BLaER1 treated with 17β-estradiol and CSF1 and Interleukin-3, amounts not matched to agents 10 nM and 100 nM (cell line): Measurements from ENCODE around the gene APMAP.

Experiments used
- H3K27ac ChIP-seq, 11 experiments: shearing (Covaris generic); formaldehyde crosslinking; 2 replicates each; pipeline ENCODE4 v1.8.1; 2022
- H3K27me3 ChIP-seq, 11 experiments: shearing (Covaris generic); formaldehyde crosslinking; 2 replicates each; pipeline ENCODE4 v1.8.1; 2022
- H3K36me3 ChIP-seq, 11 experiments: shearing (Covaris generic); formaldehyde crosslinking; 2 replicates each; pipeline ENCODE4 v1.8.1; 2022
- H3K4me1 ChIP-seq, 10 experiments: shearing (Covaris generic); formaldehyde crosslinking; 2 replicates each; pipeline ENCODE4 v1.8.1; 2022
- H3K4me2 ChIP-seq, 11 experiments: shearing (Covaris generic); formaldehyde crosslinking; 2 replicates each; pipeline ENCODE4 v1.8.1; 2022
- H3K4me3 ChIP-seq, 10 experiments: shearing (Covaris generic); formaldehyde crosslinking; 2 replicates each; pipeline ENCODE4 v1.8.1; 2022
- H3K9ac ChIP-seq, 11 experiments: shearing (Covaris generic); formaldehyde crosslinking; 2 replicates each; pipeline ENCODE4 v1.8.1; 2022
- H3K9me3 ChIP-seq, 11 experiments: shearing (Covaris generic); formaldehyde crosslinking; replicated peaks in 1 of 11; 2 replicates each; pipeline ENCODE4 v1.8.1; 2022
- H4K20me1 ChIP-seq, 11 experiments: shearing (Covaris generic); formaldehyde crosslinking; 2 replicates each; pipeline ENCODE4 v1.8.1; 2022
- Cebpa-rat ChIP-seq, 11 experiments: shearing (Covaris generic); IDR thresholded peaks; 2 replicates each; pipeline ENCODE4 v1.8.1; 2022

The APMAP gene

GRCh38 chr20:25020901-25021301 lies 28.4 kb upstream of the APMAP start:
- Histone ChIP-seq H3K36me3 (peaks cover 23 to 82% (median 48%) of the 10 kb centered on the region in 11 experiments), H3K27ac (no peak overlapping the region)
- TF ChIP-seq Cebpa-rat (IDR thresholded peaks at IDR 0.05) = no peak

GRCh38 chr20:25020345-25020744 lies 27.8 kb upstream of the APMAP start:
- Histone ChIP-seq H3K4me2 (0 out of 22 replicates have a peak overlapping the region, but pooled peaks of 1 of the 11 experiments have one; percentile 7), H3K27me3 (no peaks in the 10 kb centered on the region), H3K27ac (no peak overlapping the region), H3K4me3 (no peak overlapping the region), H3K4me1 (peaks cover 12 to 36% (median 26%) of the 10 kb centered on the region in 10 experiments; a peak in 19 of 20 replicates), H3K36me3 (peaks cover 20 to 76% (median 43%) of the 10 kb centered on the region in 11 experiments), H4K20me1 (peaks cover 0 to 89% (median 40%) of the 10 kb centered on the region in 11 experiments; a peak in 16 of 22 replicates), H3K9me3 (no peaks in the 10 kb centered on the region), H3K9ac (no peak overlapping the region)
- TF ChIP-seq Cebpa-rat (IDR thresholded peaks at IDR 0.05) = no peak

More at GRCh38 chr20:25020901-25021301, 28.4 kb upstream of the APMAP start:
- Histone ChIP-seq H3K27me3 (no peaks in the 10 kb centered on the region), H3K9me3 (no peaks in the 10 kb centered on the region), H4K20me1 (peaks cover 0 to 90% (median 34%) of the 10 kb centered on the region in 11 experiments; a peak in 16 of 22 replicates), H3K4me1 (peaks cover 8 to 32% (median 23%) of the 10 kb centered on the region in 10 experiments), H3K9ac (no peak overlapping the region), H3K4me2 (0 out of 22 replicates have a peak overlapping the region, but pooled peaks of 1 of the 11 experiments have one; percentile 7), H3K4me3 (no peak overlapping the region)

GRCh38 chr20:25019381-25020155 lies 27.0 kb upstream of the APMAP start:
- Histone ChIP-seq H3K4me1 (peaks cover 12 to 44% (median 34%) of the 10 kb centered on the region in 10 experiments; a peak in 19 of 20 replicates), H3K4me2 (peak overlapping the region in 5 of 11 experiments; percentile 2 to 42 (median 28); a peak in 4 of 22 replicates), H3K9me3 (no peaks in the 10 kb centered on the region), H3K4me3 (no peak overlapping the region), H3K27ac (no peak overlapping the region), H3K27me3 (no peaks in the 10 kb centered on the region), H4K20me1 (peaks cover 0 to 82% (median 46%) of the 10 kb centered on the region in 11 experiments; a peak in 16 of 22 replicates), H3K36me3 (peaks cover 15 to 73% (median 44%) of the 10 kb centered on the region in 11 experiments; a peak in 21 of 22 replicates), H3K9ac (no peak overlapping the region)
- no peak for TF ChIP-seq Cebpa-rat (IDR thresholded peaks at IDR 0.05)

- no peaks in the 10 kb centered on the region for H3K9me3 ChIP-seq
- H4K20me1 ChIP-seq = peaks cover 0 to 81% (median 48%) of the 10 kb centered on the region in 11 experiments; a peak in 16 of 22 replicates
- H3K9ac ChIP-seq = no peak overlapping the region
- H3K4me3 ChIP-seq = no peak overlapping the region
- TF ChIP-seq Cebpa-rat (IDR thresholded peaks at IDR 0.05) = no peak
- H3K36me3 ChIP-seq = peaks cover 22 to 74% (median 51%) of the 10 kb centered on the region in 11 experiments; a peak in 21 of 22 replicates
- H3K4me2 ChIP-seq = peak overlapping the region in 5 of 11 experiments; percentile 2 to 42 (median 28); a peak in 5 of 22 replicates
- H3K27me3 ChIP-seq = no peaks in the 10 kb centered on the region
- H3K27ac ChIP-seq = no peak overlapping the region
- peaks cover 12 to 47% (median 39%) of the 10 kb centered on the region in 10 experiments; a peak in 19 of 20 replicates for H3K4me1 ChIP-seq
Observed at GRCh38 chr20:25018841-25019240, 26.3 kb upstream of the APMAP start.

GRCh38 chr20:25018425-25018824 lies 25.9 kb upstream of the APMAP start:
- H3K27ac ChIP-seq = no peak overlapping the region
- peak overlapping the region in 1 of 11 experiments; percentile 40; a peak in 1 of 22 replicates for H3K4me2 ChIP-seq
- H3K9me3 ChIP-seq = no peaks in the 10 kb centered on the region
- H3K4me1 ChIP-seq = peaks cover 11 to 49% (median 41%) of the 10 kb centered on the region in 10 experiments; a peak in 19 of 20 replicates
- H3K36me3 ChIP-seq = peaks cover 26 to 74% (median 53%) of the 10 kb centered on the region in 11 experiments
- H3K27me3 ChIP-seq = no peaks in the 10 kb centered on the region
- peaks cover 0 to 81% (median 48%) of the 10 kb centered on the region in 11 experiments; a peak in 16 of 22 replicates for H4K20me1 ChIP-seq
- H3K4me3 ChIP-seq = no peak overlapping the region
- H3K9ac ChIP-seq = no peak overlapping the region
- TF ChIP-seq Cebpa-rat (IDR thresholded peaks at IDR 0.05) = no peak

- Histone ChIP-seq H3K4me2 (no peak overlapping the region), H3K27ac (no peak overlapping the region), H3K36me3 (peaks cover 37 to 79% (median 53%) of the 10 kb centered on the region in 11 experiments), H3K9me3 (no peaks in the 10 kb centered on the region), H4K20me1 (peaks cover 0 to 70% (median 43%) of the 10 kb centered on the region in 11 experiments; a peak in 16 of 22 replicates), H3K4me1 (peaks cover 9 to 49% (median 41%) of the 10 kb centered on the region in 10 experiments; a peak in 18 of 20 replicates), H3K9ac (no peak overlapping the region), H3K4me3 (no peak overlapping the region), H3K27me3 (no peaks in the 10 kb centered on the region)
- no peak for TF ChIP-seq Cebpa-rat (IDR thresholded peaks at IDR 0.05)
Observed at GRCh38 chr20:25017257-25017803, 24.8 kb upstream of the APMAP start.

- no peak overlapping the region for H3K4me3 ChIP-seq
- no peaks in the 10 kb centered on the region for H3K27me3 ChIP-seq
- no peak overlapping the region for H3K27ac ChIP-seq
- peak overlapping the region; percentile 41 to 88 (median 79); a peak in 17 of 22 replicates for H3K4me2 ChIP-seq
- H3K9me3 ChIP-seq = no peaks in the 10 kb centered on the region
- peaks cover 9 to 49% (median 41%) of the 10 kb centered on the region in 10 experiments; a peak in 18 of 20 replicates for H3K4me1 ChIP-seq
- H3K36me3 ChIP-seq = peaks cover 41 to 80% (median 54%) of the 10 kb centered on the region in 11 experiments
- TF ChIP-seq Cebpa-rat (IDR thresholded peaks at IDR 0.05) = no peak
- no peak overlapping the region for H3K9ac ChIP-seq
- peaks cover 0 to 72% (median 42%) of the 10 kb centered on the region in 11 experiments; a peak in 16 of 22 replicates for H4K20me1 ChIP-seq
Observed at GRCh38 chr20:25016471-25016870, 23.9 kb upstream of the APMAP start.

DNA sequence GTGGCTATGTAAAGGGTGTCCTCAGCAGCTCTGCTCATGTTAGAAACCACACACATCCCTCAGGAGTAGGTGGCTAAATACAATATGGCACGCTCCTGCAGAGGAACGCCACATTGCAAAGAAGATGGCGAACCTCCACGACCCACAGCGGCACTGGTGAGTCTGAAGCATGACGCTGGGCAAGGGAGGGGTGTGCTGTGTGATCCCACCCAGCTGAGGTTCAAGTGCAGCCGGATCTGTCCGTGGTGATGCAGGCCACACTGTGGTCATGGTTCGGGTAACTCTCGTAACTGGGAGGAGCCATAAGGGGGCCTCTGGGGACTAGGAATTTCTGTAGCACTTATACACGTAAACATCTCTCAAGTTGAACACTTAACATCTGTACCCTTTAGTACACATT lies 23.4 kb upstream of the APMAP start:
- Histone ChIP-seq H3K4me2 (peak overlapping the region; percentile 41 to 88 (median 79); a peak in 21 of 22 replicates), H3K36me3 (peaks cover 41 to 80% (median 54%) of the 10 kb centered on the region in 11 experiments), H3K4me1 (peaks cover 9 to 49% (median 41%) of the 10 kb centered on the region in 10 experiments; a peak in 18 of 20 replicates), H3K9me3 (no peaks in the 10 kb centered on the region), H3K27me3 (no peaks in the 10 kb centered on the region), H3K4me3 (no peak overlapping the region), H3K27ac (no peak overlapping the region), H4K20me1 (peaks cover 0 to 72% (median 42%) of the 10 kb centered on the region in 11 experiments; a peak in 16 of 22 replicates), H3K9ac (no peak overlapping the region)
- TF ChIP-seq Cebpa-rat (IDR thresholded peaks at IDR 0.05) = no peak
